HepG2 (cell line): ENCODE measurements around the gene GLB1L. TPM values are rescaled to one million over a fixed set of nuclear protein-coding genes. Genes with fewer than 3 reads are reported as not detected.

Source experiments
- CHD2 ChIP-seq: IDR thresholded peaks from 2 replicates; pipeline ENCODE4 v1.6.1; 2011; ENCODE audit warnings: low read depth, low read length, improper control_type of control experiment
- CHD4 ChIP-seq: fragments of 200-600 bp; sonication (generic); IDR thresholded peaks from 2 replicates; pipeline ENCODE4 v1.7.0; 2017; ENCODE audit warnings: mild to moderate bottlenecking, low read length, borderline replicate concordance
- HCFC1 ChIP-seq: fragments of 150-350 bp; IDR thresholded peaks from 2 replicates; pipeline ENCODE4 v1.6.1; 2014; ENCODE audit warnings: low read depth, low read length
- HMGXB3 ChIP-seq: sonication (generic); formaldehyde crosslinking; IDR thresholded peaks from 2 replicates; pipeline ENCODE4 v1.4.0; 2020; ENCODE audit warnings: missing genetic modification reagents, borderline replicate concordance
- IKZF1 ChIP-seq: fragments of 450-650 bp; IDR thresholded peaks from 2 replicates; pipeline ENCODE4 v1.7.1; 2016
- KLF13 ChIP-seq: sonication (generic); formaldehyde crosslinking; IDR thresholded peaks from 2 replicates; pipeline ENCODE4 v1.4.0; 2020; ENCODE audit warnings: mild to moderate bottlenecking, missing genetic modification reagents
- LCORL ChIP-seq, 2 experiments: fragments of 450-650 bp in 1 of 2; sonication (generic) in 1 of 2; formaldehyde crosslinking in 1 of 2; IDR thresholded peaks; 2 replicates each; pipeline versions ENCODE4 v1.5.0 to v1.6.1; 2017 to 2020; ENCODE audit warnings: antibody characterized with exemption in 1 of 2, missing genetic modification reagents in 1 of 2
- MYNN ChIP-seq: sonication (generic); formaldehyde crosslinking; IDR thresholded peaks from 2 replicates; pipeline ENCODE4 v1.4.0; 2020; ENCODE audit warnings: mild to moderate bottlenecking, low read depth, missing genetic modification reagents
- NCOA5 ChIP-seq: sonication (generic); formaldehyde crosslinking; IDR thresholded peaks from 2 replicates; pipeline ENCODE4 v1.4.0; 2020; ENCODE audit warnings: missing genetic modification reagents
- NFE2L2 ChIP-seq: fragments of 150-350 bp; IDR thresholded peaks from 2 replicates; pipeline ENCODE4 v1.6.1; 2014; ENCODE audit warnings: low read length
- PRPF4 ChIP-seq: fragments of 200-400 bp; formaldehyde crosslinking; IDR thresholded peaks from 2 replicates; pipeline ENCODE4 v1.6.1; 2016; ENCODE audit warnings: low read length, low read depth; ENCODE audit not compliant: poor library complexity, severe bottlenecking
- SP2 ChIP-seq: sonication (generic); formaldehyde crosslinking; IDR thresholded peaks from 2 replicates; pipeline ENCODE4 v1.5.1; 2020; ENCODE audit warnings: mild to moderate bottlenecking, missing genetic modification reagents
- TBL1XR1 ChIP-seq: fragments of 150-350 bp; IDR thresholded peaks from 2 replicates; pipeline ENCODE4 v1.6.1; 2014; ENCODE audit warnings: borderline replicate concordance, low read length; ENCODE audit not compliant: partially characterized antibody
- ZNF234 ChIP-seq: sonication (generic); formaldehyde crosslinking; conservative IDR thresholded peaks from 2 replicates; pipeline ENCODE4 v1.5.1; 2020; ENCODE audit warnings: mild to moderate bottlenecking, missing genetic modification reagents
- ZNF275 ChIP-seq: sonication (generic); formaldehyde crosslinking; IDR thresholded peaks from 2 replicates; pipeline ENCODE4 v1.8.0; 2022; ENCODE audit warnings: missing genetic modification reagents, mild to moderate bottlenecking, inconsistent platforms, borderline replicate concordance
- ZNF292 ChIP-seq: sonication (generic); formaldehyde crosslinking; IDR thresholded peaks from 2 replicates; pipeline ENCODE4 v1.8.1; 2022; ENCODE audit warnings: mild to moderate bottlenecking, low read depth, missing genetic modification reagents, borderline replicate concordance
- ZNF800 ChIP-seq: sonication (generic); formaldehyde crosslinking; IDR thresholded peaks from 2 replicates; pipeline ENCODE4 v1.4.0; 2020; ENCODE audit warnings: missing genetic modification reagents
- ZNF883 ChIP-seq: sonication (generic); formaldehyde crosslinking; IDR thresholded peaks from 2 replicates; pipeline ENCODE4 v1.5.1; 2020; ENCODE audit warnings: mild to moderate bottlenecking, missing genetic modification reagents; ENCODE audit errors: not compliant biosample characterization
- polyA plus RNA-seq, 8 experiments: library from polyadenylated mRNA; depleted of rRNA in 3 of 8; stranded (reverse) in 7 of 8; unstranded in 1 of 8; fragments of >200 nt; fragmentation: Illumina TruSeq in 4 of 8; extraction: Trizol in 4 of 8; gene quantifications; 2 replicates each; pipeline versions ENCODE4 v1.2.1 to v1.2.3, GENCODE V29; 2011 to 2016; ENCODE audit warnings: low read depth in 4 of 8, missing spikeins in 1 of 8, mixed read lengths in 1 of 8; ENCODE audit not compliant: insufficient read depth in 1 of 8
- total RNA-seq, 5 experiments: library from RNA; depleted of rRNA; stranded (reverse); fragments of >200 nt; fragmentation: Illumina TruSeq; extraction: Trizol; gene quantifications; 2 replicates each; pipeline ENCODE4 v1.2.3, GENCODE V29; 2016; ENCODE audit warnings: low read depth in 1 of 5

The GLB1L gene
- total and polyA plus RNA-seq, 2 of the 13 experiments (the other 11 are each of a cell fraction or from before 2014, with no cell fraction given): 6.8 to 7.3 TPM

- TF ChIP-seq HMGXB3: no peak
- peak; percentile 83; the same call in 1 of the 2 replicates for TF ChIP-seq ZNF275 (CRISPR knock-in tag)
- no peak; the same call in 1 of the 2 replicates for TF ChIP-seq ZNF800
- no peak for TF ChIP-seq KLF13
- TF ChIP-seq CHD2: peak; percentile 64; the same call in 1 of the 2 replicates
- TF ChIP-seq ZNF234 (CRISPR knock-in tag): no peak
- no peak; the same call in 1 of the 2 replicates for TF ChIP-seq MYNN (CRISPR knock-in tag)
- no peak for TF ChIP-seq HCFC1
- peak; percentile 100 for TF ChIP-seq SP2
- TF ChIP-seq PRPF4: no peak
- TF ChIP-seq ZNF883 (CRISPR knock-in tag): peak; percentile 88
- TF ChIP-seq TBL1XR1: no peak
- no peak for TF ChIP-seq IKZF1
- no peak for TF ChIP-seq NFE2L2
- no peak for TF ChIP-seq CHD4
- no peak for TF ChIP-seq LCORL (IDR thresholded peaks at IDR 0.05)
- no peak; the same call in none of the 2 replicates for TF ChIP-seq LCORL (CRISPR knock-in tag; IDR thresholded peaks at IDR 0.05)
- no peak for TF ChIP-seq NCOA5 (CRISPR knock-in tag)
- no peak for TF ChIP-seq ZNF292 (CRISPR knock-in tag)
These were observed 15.8 kb downstream of the GLB1L start, which contains the start of the genes ANKZF1 and ATG9A (continued) for GRCh38 chr2:219229305-219230058.
